GM19035 (cell line): ENCODE data around the gene GRHL1.

Experiments
- ATAC-seq: cut with Tn5 transposase; IDR thresholded peaks from one replicate; pipeline ENCODE4 v1.9.1; 2021; ENCODE audit not compliant: unreplicated experiment

GRHL1 gene

DNA sequence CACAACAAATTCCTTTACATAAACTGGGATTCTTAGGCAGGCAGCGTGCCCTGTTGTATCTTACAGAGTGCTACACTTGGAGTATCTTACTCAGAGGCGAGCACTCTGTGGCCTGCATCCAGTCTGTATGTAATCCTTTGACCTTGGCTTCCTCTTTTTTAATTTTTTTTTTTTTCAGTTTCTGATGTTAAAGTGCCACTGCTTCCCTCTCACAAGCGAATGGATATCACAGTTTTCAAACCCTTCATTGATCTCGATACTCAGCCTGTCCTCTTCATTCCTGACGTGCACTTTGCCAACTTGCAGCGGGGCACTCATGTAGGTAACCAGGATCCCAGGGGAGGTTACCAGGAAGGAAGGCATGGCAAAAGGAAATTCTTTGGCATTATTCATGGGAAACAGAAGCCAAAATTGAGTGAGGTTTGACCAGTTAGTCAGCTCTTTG, 40.4 kb downstream of the GRHL1 start:
- ATAC-seq: no peak

DNA sequence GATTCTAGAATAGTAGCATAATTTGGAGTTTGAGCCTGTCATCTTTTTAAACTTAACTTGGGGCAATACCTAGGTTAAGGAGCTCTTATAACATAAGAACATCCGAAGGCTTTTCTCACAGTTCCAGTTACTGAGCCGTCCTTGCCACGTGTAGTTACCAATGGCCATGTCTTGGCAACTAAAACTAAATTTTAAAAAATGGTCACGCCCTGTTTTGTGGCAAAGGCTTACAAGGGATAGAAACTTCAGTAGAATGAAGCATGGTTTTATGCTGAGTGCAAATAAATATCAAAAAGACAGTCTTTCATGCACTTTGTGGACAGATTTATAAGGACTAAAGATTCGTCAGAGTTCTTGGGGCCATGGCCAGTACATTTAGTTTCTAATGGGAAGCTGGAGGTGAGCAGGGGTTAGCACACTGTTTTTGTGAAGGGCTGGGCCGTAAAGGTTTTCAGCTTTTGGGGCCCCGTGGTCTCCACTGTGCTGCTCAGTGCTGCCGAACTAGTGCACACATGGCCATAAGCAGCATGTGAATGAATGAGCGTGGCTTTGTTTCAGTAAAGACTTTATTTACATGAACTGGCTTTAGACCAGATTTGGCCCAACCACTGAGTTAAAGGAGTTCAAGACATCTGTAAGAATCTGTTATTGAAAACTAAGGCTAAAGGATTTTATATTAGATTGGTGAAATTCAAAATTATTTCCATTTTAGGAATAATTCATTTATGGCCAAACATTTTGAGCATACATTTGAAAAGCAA, 41.1 kb downstream of the GRHL1 start:
- ATAC-seq: no peak

DNA sequence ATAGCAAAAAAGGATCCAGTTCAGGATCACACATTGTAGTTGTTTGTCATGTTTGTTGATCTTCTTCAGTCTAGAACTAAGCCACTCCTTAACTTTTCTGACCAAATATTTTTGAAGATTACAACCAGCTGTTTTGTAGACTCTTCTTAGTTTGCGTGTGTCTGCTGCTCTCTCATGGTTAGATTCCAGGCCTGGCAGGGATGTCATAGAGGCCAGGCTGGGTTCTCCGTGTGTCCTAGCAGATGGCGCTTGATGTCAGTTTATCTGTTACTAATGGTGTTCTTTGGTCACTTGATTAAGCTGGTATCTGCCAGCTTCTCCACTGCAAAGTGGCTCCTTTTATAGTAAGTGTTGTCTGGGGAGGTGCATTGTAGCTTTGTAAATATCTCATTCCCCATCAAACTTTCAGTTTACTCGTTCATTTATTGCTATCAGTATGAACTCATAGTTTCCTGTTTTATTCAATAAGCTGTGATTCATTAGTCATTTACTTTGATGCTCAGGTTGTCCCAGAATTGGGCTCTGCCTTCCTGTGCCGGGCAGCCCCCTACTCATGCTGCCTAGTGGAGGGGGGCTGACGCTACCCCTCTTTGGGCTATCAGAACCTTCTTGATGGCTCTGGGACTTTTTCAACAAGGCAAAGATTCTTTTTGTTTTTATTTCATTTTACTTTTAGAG, 42.1 kb downstream of the GRHL1 start:
- no peak for ATAC-seq

DNA sequence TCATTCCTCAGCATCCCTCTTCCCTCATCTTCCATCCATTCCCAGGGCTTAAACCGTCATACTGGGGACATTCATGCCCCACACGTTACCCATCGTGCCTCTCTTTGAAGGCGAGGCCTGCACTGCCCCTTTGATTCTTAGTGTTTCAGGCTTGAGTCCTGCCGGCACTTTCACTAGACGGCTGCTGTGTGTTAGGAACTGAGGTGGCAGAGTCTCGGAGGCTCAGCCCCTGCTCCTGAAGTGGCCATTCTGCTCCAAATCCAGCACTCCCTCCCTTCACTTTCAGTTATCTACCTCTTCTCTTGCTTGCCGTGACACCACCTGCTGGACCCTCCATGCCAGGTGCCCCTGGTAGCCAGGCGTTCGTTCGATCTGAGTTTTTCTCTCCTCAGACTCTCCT, 43.0 kb downstream of the GRHL1 start:
- ATAC-seq: no peak

DNA sequence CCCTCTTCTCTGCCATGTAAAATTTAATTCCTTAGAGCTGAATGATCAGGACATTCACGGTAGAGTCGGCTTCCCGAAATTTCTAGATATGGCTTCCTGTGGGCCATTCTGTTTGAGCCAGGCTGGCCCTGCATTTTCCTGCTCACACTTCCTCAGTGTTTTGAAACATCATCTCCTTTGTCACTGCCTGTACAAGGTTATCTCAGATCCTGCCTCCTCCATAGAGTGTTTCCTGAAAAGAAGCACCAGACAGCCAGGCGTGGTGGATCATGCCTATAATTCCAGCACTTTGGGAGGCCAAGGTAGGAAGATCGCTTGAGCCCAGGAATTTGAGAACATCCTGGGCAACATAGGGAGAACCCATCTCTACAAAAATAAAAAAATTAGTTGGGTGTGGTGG, 43.6 kb downstream of the GRHL1 start:
- no peak for ATAC-seq

DNA sequence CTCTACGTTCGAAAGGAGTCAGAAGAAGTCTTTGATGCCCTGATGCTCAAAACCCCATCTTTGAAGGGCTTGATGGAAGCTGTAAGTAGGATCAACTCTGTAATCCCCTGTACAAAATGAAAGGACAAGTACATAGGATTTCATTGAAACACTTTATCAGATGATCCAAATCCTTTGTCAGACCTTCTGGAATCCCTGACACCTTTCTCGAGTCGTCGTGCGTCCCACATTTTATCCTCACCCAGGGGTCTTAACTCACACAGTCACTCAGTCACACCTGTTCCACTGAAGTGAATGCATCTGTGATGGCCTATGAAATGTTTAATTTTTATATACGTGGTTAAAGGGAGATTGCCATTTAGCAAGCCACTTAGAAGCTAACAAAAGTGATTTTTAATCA, 44.8 kb downstream of the GRHL1 start:
- no peak for ATAC-seq

DNA sequence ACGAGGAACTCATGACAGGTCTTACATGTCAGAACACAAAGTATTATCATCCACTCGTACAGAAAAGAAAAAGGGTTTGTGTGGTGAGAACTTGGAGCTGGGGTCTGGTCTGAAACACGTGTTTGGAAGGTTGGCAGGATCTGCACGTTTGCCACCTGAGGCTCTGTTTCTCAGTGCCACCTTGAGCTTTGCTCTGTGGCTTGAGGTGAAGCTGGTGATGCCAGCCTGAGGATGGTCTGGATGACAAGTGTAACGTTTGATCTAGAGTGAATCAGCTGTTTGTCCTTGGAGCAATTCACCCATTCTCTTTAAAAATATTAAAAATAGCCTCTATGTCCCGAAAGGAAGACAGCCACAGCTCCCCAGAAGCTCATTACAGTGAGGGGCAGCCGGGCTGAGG, 46.4 kb downstream of the GRHL1 start:
- no peak for ATAC-seq

DNA sequence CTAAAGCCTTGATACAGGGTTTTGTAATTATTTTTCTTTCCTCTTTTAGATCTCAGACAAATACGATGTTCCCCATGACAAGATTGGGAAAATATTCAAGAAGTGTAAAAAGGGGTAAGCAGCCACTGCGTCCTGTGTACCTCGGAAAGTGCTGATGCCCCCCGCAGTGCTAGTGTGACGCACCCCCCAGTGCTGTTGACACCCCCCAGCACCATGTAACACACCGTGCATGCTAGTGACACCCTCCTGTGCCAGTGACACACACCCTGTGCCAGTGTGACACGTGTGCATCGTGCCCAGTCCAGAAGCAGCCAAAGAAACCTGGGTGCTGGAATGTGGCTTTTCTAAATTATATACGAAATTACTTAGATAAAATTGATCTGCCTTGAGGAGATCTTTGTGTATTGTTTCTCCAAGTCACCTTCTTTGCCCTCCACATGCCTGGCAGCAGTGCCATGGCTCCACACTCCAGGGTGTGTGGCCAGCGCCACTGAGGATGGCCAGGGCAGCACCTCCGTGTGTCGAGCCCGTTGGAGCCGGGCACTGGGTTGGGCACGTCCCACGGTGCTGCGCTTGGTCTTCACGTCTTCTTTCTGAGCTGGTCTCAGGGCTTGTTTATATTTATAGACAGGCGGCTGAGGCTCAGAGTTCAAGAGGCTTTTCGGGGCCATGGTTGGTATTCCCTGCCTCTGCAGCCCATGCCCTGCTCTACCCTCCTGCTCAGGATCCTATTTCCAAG, 47.6 kb downstream of the GRHL1 start:
- no peak for ATAC-seq

DNA sequence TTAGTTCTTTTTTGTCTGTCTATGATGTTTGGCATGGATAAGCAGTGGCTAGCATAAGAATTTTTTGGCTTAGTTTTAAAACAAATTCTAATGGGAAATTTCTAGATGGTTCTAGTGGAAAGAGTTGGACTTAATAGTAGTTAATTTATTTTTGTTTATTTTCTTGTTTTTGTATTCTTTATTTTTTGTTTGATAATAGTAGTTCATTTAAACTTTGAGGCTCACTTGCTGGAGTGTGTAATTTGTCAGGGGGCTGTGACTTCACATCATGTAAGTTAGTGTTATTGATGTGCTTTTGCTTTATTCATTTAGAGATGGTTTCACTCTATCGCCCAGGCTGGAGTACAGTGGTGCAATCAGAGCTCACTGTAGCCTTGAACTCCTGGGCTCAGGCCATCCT, 48.2 kb downstream of the GRHL1 start:
- no peak for ATAC-seq

DNA sequence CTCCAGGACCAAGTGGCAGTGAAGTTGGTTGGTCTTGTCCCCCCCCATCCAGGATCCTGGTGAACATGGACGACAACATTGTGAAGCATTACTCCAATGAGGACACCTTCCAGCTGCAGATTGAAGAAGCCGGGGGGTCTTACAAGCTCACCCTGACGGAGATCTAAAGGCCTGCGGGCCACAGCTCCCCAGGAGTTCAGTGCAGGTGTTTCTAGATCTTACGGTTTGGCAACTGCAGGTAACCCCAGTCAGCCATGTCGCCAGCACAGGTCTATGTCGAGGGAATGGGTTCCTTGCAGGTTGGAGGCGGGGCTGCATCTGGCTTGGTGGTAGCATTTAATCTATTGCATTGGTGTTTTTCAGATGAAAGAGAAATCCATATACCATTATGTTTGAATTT, 49.0 kb downstream of the GRHL1 start:
- ATAC-seq: no peak

DNA sequence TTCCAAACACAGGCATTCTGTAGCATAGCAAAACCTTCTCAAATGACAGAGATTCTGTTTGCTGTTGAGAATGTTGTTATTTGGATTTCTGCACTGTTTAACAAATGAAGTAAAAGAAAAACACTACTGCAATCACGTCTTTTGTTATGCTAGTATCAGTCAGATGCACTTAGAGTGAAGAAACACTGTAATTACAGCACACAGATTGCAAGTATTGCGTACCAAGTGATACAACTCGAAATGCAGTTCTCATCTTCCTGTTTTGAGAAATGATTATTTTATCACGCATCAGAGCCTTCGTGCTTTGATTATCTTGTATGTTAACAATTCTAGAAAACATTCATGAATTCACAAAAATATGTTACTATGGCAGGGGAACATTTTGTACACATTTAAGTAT, 50.1 kb downstream of the GRHL1 start:
- no peak for ATAC-seq

DNA sequence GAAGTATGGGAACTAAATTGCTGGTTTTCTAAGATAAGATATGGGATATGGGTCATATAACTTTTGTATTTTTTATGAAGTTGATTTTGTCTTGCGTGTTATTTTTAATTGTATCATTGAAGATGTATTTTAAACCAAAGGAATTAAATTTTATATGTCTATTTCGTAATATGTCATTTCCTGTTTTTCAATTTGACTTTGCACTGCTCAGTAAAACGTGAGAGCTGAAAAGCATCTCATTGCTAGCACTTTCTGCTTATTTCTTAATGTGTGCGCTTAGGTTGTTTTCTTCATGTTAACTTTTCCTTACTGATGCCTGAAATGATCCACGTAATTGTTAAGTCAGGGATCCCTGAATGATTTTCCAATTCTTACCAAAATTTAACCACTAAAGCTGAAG, 50.6 kb downstream of the GRHL1 start:
- ATAC-seq: no peak

DNA sequence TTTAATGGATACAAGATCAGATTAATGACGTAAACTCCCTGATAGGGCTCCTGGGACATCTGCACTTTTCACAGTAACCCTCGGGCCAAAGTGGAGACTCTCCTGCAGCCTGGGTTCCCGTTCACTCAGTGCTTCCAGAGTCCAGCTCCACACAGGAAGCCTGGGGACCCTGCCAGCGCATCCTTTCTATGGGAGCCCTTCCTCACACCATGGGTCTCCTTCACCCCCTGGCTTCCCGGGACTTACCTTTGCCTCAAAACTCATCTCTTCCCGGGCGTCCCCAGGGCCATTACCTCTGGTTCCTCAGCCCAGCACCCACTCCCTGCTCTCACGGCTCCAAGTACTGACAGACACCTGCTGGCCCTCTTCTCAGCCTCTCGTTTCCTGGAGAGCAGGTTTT, 51.2 kb downstream of the GRHL1 start:
- no peak for ATAC-seq

DNA sequence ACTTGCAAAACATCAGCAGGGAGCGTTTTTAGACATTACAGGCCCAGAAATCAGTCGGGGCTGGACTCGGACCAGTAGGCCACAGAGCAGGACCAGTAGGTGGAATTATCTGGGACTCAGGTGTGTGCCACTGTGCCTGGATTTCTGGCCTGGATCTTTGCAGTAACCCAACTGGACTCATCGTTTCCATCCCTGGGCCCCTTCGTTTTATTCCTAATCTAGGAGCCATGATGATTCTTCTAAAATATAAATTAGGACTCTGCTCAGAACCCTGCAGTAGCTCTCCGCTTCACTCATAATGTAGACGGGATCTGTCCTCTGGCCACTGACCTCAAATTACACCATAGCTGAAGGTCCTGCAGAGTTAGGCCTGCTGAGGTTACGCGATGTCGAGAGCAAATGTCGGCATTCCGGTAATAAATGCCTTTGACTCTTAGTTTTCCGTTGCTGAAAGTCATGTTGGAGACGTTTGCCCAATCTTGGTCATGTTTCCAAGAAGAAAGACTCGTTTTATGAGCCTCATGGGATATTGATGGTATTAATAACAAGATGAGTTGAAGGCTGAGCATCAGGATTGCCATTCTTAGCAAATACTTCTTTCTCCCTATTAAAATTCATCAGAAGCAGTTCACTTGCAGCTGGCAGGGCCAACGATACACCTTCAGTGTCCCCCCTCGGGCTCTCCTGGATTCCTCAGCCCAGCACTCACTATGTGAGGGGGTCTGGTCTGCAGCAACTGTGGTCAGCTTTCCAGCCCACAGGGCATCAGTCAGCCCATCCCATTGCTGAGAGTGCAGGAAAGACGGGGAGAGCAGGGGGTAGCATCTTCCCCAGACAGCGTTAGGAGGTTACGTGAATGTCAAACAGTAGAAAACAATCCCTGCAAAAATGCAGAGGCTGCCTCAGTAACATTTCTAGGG, 52.0 kb downstream of the GRHL1 start:
- ATAC-seq: no peak

DNA sequence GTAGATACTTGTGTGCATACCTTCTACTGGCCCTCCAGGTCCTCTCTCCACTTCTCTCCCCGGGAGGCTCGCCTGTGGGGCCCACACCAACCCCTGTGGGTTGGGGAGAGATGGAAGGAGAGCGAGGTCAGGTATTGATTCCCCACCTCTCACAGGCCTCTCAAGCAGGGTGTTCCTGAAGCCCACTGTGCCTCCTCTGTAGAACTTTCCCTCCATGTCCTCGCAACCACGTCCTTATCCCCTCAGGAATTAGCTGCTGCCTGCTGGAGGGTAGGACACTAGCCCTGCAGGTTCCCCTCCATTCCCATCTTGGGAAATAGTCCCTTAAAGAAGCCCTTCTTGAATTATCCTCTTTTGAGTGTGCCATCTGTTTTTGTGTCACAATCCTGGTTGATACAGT, 52.9 kb downstream of the GRHL1 start:
- ATAC-seq: no peak

DNA sequence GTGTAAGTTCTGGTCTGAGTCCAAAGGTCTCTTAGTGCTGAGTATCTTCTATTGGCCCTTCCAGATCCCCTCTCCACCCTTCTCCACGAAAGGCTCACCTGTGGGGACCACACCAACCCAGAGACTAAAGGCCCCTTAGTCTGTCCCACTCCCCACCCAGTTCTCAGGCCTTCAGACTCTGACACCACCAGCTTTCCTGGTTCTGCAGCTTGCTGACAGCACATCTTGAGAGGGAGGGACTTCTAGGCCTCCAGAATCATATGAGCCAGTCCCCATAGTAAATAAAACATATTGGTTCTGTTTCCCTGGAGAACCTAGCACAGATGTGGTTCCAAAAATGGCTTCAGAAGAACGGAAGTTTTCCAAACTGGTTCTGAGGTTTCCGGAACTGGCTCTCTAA, 53.3 kb downstream of the GRHL1 start:
- ATAC-seq: no peak

DNA sequence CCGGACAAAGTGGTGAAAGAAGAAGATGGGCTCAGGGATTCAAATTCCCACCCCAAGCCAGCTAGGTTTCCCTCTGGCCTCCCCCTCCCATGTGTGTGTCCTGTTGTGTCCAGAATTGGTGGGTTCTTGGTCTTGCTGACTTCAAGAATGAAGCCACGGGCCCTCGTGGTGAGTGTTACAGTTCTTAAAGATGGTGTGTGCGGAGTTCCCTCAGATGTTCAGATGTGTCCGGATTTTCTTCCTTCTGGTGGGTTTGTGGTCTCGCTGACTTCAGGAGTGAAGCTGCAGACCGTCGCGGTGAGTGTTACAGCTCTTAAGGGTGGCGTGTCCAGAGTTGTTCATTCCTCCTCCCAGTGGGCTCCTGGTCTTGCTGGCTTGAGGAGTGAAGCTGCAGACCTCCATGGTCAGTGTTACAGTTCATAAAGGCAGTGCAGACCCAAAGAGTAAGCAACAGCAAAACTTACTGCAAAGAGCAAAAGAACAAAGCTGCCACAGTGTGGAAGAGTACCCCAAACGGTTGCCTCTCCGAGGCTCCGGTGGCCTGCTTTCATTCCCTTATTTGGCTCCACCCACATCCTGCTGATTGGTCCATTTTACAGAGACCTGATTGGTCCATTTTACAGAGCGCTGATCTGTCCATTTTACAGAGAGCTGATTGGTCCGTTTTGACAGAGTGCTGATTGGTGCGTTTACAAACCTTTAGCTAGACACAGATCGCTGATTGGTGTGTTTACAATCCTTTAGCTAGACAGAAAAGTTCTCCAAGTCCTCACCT, 54.2 kb downstream of the GRHL1 start:
- ATAC-seq: no peak

DNA sequence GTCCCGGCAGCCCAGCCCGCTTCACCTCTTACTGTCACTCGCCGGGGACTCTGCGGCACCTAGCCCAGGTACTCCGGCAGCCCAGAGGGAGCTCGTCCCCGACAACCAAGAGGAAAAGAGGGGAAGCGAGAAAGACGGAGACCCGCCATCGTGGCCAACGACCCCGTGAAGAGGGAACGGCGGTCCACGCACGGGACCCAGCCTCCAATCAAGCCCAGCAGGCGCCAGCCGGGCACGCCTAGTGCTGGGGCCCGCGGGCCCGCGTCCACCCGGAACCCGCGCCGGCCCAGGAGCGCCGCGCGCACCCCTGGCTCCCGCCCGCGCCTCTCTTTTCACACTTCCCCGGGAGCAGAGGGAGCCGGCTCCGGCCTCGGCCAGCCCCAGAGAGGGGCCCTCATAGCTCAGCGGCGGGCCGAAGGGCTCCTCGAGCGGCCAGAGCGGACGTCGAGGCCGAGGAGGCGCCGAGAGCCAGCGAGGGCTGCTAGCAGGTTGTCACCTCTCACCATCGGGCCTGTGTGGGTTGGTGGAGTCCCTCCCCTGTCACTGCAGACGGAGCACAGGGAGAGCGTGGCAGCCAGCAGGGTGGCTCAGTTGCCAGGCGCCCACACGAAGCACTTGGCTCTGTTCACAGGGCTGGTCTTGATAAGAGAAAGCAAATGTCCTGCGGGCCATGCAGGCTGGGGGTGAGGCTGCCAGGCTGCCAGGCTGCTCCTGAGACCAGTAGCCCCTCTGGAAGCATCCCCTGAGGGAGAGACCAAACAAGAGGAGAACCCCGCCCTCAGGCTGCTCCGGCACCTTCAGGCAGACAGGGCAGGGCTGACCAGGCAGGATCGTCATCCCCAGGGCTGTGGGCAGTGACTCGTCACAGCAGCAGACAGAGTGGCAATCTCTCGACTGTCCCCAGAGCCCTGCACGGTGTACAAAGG, 55.0 kb downstream of the GRHL1 start:
- ATAC-seq: no peak

DNA sequence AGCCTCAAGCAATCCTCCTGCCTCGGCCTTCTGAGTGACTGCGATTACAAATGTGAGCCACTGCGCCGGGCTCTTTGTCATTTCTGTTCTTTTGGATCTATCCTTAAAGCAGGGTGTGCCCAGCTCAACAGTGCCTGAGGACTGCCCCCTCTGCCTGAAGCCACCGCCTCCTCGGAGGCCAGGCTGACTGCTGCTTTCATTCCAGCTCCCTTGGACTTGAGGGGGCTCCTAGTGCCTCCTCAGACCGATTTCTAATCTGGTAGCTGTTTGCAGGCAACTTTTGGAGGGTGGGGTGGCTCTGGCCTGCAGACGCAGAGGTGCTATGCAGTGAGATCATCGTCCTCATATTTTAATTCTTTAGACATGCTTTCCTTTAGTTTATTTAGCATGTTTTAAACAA, 55.9 kb downstream of the GRHL1 start:
- ATAC-seq: no peak
